Osteoblast (primary cell): ENCODE results near the gene PC. TPM values are rescaled to one million over a fixed set of nuclear protein-coding genes. Genes with fewer than 3 reads are reported as not detected.

Experiments used
- DNase-seq: peaks from one replicate; pipeline ENCODE4 v3.0.0; 2011; ENCODE audit warnings: low spot score, mixed read lengths; ENCODE audit not compliant: insufficient read length; ENCODE audit errors: missing footprints
- H2AFZ ChIP-seq: 2 replicates; pipeline ENCODE4 v1.6.0; 2011; ENCODE audit warnings: mild to moderate bottlenecking, low read length
- H3K27ac ChIP-seq: 2 replicates; pipeline ENCODE4 v1.5.1; 2011; ENCODE audit warnings: mild to moderate bottlenecking, low read depth, low read length, moderate library complexity
- H3K27me3 ChIP-seq: 2 replicates; pipeline ENCODE4 v1.6.0; 2012; ENCODE audit warnings: mild to moderate bottlenecking, control low read depth, inconsistent platforms, low read length, moderate library complexity; ENCODE audit not compliant: insufficient read depth
- H3K36me3 ChIP-seq: 2 replicates; pipeline ENCODE4 v1.5.1; 2011; ENCODE audit warnings: mild to moderate bottlenecking, low read length, control low read depth, moderate library complexity; ENCODE audit not compliant: insufficient read depth
- H3K4me1 ChIP-seq: 2 replicates; pipeline ENCODE4 v1.5.1; 2011; ENCODE audit warnings: mild to moderate bottlenecking, low read length, control low read depth, moderate library complexity; ENCODE audit not compliant: insufficient read depth
- H3K4me2 ChIP-seq: 2 replicates; pipeline ENCODE4 v1.6.0; 2011; ENCODE audit warnings: mild to moderate bottlenecking, low read length; ENCODE audit not compliant: insufficient read depth
- H3K4me3 ChIP-seq: fragments of 200-600 bp; sonication (generic); 3 replicates; pipeline ENCODE4 v1.5.1; 2012; ENCODE audit warnings: mild to moderate bottlenecking, low read length, inconsistent platforms; ENCODE audit not compliant: insufficient read depth
- H3K79me2 ChIP-seq: 2 replicates; pipeline ENCODE4 v1.6.0; 2012; ENCODE audit warnings: mild to moderate bottlenecking, low read length, control low read depth, inconsistent platforms; ENCODE audit not compliant: insufficient read depth
- H3K9me3 ChIP-seq: 2 replicates; pipeline ENCODE4 v1.5.1; 2011; ENCODE audit warnings: low read depth, low read length, control low read depth
- H4K20me1 ChIP-seq: 2 replicates; pipeline ENCODE4 v1.6.0; 2012; ENCODE audit warnings: mild to moderate bottlenecking, low read length, control low read depth; ENCODE audit not compliant: insufficient read depth
- total RNA-seq: library from RNA; depleted of rRNA; stranded (reverse); fragments of >200 nt; gene quantifications from 2 replicates; pipeline ENCODE4 v1.2.3, GENCODE V29; 2012
- TF ChIP-seq, protein P1 (sequence below): IDR thresholded peaks from 2 replicates; pipeline ENCODE4 v1.5.1; 2011; ENCODE audit warnings: mild to moderate bottlenecking, low read depth, low read length, moderate library complexity; ENCODE audit errors: extremely low read depth

Gene PC
- total RNA-seq, 1 donor, result 48.5 TPM

DNA sequence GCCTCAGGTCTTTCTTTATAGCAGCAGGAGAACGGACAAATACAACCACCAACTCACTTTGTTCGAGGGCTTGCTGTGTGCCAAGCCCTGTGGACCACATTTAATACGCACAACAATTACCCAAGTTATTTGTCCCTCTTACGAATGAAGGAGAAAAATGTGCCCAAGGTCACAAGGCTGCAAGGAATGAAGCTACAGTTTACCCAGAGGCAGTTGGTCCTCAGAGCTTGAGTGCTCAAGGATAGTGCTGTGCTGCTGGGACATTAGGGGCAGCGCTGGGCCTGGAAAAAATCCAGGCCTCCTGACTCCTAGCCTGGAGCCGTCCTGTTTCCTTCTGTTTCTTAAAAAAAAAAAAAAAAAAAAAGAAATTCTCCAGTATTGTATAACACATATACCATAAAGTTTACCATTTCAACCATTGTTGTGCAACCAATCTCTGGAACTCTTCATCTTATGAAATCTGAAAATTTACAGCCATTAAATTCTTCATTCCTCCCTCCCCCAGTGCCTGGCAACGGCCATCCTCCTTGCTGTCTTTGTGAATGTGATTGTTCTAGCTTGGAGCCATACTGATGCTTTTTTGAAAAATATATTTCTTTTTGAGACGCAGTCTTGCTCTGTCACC is 15.9 kb upstream of the PC start:
- no peak overlapping the region for H3K4me2 ChIP-seq
- H4K20me1 ChIP-seq, result no peaks in the 10 kb centered on the region
- TF ChIP-seq, protein P1, sequence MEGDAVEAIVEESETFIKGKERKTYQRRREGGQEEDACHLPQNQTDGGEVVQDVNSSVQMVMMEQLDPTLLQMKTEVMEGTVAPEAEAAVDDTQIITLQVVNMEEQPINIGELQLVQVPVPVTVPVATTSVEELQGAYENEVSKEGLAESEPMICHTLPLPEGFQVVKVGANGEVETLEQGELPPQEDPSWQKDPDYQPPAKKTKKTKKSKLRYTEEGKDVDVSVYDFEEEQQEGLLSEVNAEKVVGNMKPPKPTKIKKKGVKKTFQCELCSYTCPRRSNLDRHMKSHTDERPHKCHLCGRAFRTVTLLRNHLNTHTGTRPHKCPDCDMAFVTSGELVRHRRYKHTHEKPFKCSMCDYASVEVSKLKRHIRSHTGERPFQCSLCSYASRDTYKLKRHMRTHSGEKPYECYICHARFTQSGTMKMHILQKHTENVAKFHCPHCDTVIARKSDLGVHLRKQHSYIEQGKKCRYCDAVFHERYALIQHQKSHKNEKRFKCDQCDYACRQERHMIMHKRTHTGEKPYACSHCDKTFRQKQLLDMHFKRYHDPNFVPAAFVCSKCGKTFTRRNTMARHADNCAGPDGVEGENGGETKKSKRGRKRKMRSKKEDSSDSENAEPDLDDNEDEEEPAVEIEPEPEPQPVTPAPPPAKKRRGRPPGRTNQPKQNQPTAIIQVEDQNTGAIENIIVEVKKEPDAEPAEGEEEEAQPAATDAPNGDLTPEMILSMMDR, result no peak
- no peak overlapping the region for H2AFZ ChIP-seq
- peaks cover 30% of the 10 kb centered on the region for H3K4me1 ChIP-seq
- no peaks in the 10 kb centered on the region for H3K36me3 ChIP-seq
- no peak overlapping the region for H3K4me3 ChIP-seq
- no peaks in the 10 kb centered on the region for H3K27me3 ChIP-seq
- H3K27ac ChIP-seq, result no peak overlapping the region
- DNase-seq, result no peak
- H3K9me3 ChIP-seq, result peaks cover 2% of the 10 kb centered on the region
- no peaks in the 10 kb centered on the region for H3K79me2 ChIP-seq

DNA sequence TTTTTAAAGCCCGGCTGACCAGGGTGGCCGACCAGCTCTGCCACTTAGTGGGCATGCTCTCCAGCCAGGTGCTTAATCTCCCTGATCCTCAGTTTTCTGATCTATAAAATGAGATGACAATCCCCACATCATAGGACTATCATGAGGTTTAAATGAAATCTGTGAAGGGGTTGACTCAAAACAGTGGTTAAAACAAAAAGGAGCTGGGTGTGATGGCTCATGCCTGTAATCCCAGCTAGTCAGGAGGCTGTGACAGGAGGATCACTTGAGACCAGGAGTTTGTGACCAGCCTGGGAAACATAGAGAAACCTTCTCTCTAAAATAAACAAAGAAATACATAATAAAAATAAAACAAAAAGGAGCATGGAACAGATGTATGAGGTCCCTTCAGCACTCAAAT is 13.3 kb upstream of the PC start:
- H3K79me2 ChIP-seq, result no peaks in the 10 kb centered on the region
- peaks cover 50% of the 10 kb centered on the region for H3K4me1 ChIP-seq
- H3K36me3 ChIP-seq, result no peaks in the 10 kb centered on the region
- peak overlapping the region; percentile 7 for H2AFZ ChIP-seq
- DNase-seq, result no peak
- peak overlapping the region; percentile 40 for H3K4me2 ChIP-seq
- H4K20me1 ChIP-seq, result no peaks in the 10 kb centered on the region
- TF ChIP-seq, protein P1, result no peak
- no peak overlapping the region for H3K4me3 ChIP-seq
- peak overlapping the region; percentile 91 for H3K27ac ChIP-seq
- no peaks in the 10 kb centered on the region for H3K9me3 ChIP-seq
- no peaks in the 10 kb centered on the region for H3K27me3 ChIP-seq

DNA sequence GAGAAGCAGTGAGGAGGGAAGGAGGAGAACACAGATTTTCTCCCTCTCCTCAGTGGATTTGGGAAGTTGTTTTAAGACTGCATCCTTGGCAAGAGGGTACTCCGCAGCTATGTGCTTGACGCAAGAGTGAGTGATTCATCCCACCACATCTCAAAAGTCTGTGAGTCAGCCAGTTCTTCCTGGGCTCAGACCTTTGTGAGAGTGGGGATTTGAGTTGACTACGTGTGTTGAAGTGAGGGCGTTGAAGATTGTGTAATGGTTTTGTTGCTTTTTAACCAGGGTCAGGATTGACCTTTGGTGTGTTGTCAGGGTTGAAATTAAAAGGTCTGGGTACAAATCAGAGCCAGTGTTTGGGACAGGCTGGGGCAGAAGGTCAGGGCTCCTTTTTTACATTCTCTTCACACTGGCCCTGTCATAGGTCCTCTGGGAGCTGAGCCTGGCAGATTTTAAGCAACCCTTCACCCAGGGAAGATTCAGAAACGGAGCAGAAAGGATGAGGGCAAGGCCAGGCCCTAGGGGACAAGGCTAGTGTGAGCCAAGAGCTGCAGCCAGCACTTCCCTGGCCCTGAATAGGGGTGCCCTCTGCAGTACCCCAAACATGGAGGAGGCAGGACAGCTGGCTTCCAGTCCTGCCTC is 12.7 kb upstream of the PC start:
- Histone ChIP-seq H3K4me2 (peak overlapping the region; percentile 77), H3K36me3 (no peaks in the 10 kb centered on the region), H3K4me1 (peaks cover 50% of the 10 kb centered on the region), H3K27ac (peak overlapping the region; percentile 91), H4K20me1 (no peaks in the 10 kb centered on the region), H3K9me3 (no peaks in the 10 kb centered on the region), H3K79me2 (no peaks in the 10 kb centered on the region), H2AFZ (peak overlapping the region; percentile 7), H3K27me3 (no peaks in the 10 kb centered on the region), H3K4me3 (no peak overlapping the region)
- peak; percentile 98 for DNase-seq
- TF ChIP-seq, protein P1, result no peak

DNA sequence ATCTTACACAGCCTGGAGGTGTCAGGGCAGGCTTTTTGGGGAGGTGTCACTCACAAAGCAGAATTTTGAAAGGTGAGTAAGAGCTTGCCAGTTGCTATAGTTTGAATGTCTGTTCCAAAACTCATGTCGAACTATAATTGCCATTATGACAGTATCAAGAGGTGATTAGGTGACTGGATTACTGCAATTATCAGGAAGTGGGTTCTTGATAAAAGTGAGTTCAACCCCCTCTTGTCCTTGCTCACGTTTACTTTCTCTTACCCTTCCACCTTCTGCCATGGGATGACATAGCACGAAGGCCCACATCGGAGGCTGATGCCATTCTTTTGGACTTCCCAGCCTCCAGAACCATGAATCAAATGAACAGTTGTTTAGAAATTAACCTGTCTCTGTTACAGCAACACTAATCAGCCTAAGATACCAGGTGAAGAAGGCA is 12.2 kb upstream of the PC start:
- TF ChIP-seq, protein P1, result no peak
- Histone ChIP-seq H3K27ac (peak overlapping the region; percentile 91), H3K4me3 (peak overlapping the region; percentile 16), H3K36me3 (no peaks in the 10 kb centered on the region), H3K4me1 (peaks cover 50% of the 10 kb centered on the region), H3K79me2 (no peaks in the 10 kb centered on the region), H4K20me1 (no peaks in the 10 kb centered on the region), H2AFZ (no peak overlapping the region), H3K9me3 (no peaks in the 10 kb centered on the region), H3K4me2 (peak overlapping the region; percentile 77), H3K27me3 (no peaks in the 10 kb centered on the region)
- DNase-seq, result no peak
